ENCODE results near the gene ARID4B.

The ARID4B gene

GRCh38 chr1:235278915-235279292 is 49.1 kb downstream of the ARID4B start:
- Histone ChIP-seq H3K9me2 (replicated peaks; ENCODE audit: insufficient read depth, low read length) (no peaks in the 10 kb centered on the region), H2AFZ (ENCODE audit: low read depth, low read length, severe bottlenecking) (no peak overlapping the region), H3F3A (ENCODE audit: insufficient read depth) (peaks cover 16% of the 10 kb centered on the region; the same call in 1 of the 2 replicates), H3K79me2 (ENCODE audit: insufficient read depth, low read length) (peaks cover 95% of the 10 kb centered on the region), H3K36me3 (ENCODE audit: low read length) (no peaks in the 10 kb centered on the region), H4K20me1 (ENCODE audit: low read depth, low read length) (peaks cover 18% of the 10 kb centered on the region), H3K4me3 (ENCODE audit: insufficient read depth, low read length, poor library complexity, severe bottlenecking) (no peak overlapping the region), H3K9me3 (ENCODE audit: insufficient read depth, low read length) (no peaks in the 10 kb centered on the region), H3K27ac (ENCODE audit: low read depth, low read length) (no peak overlapping the region), H3K9ac (ENCODE audit: low read length) (no peak overlapping the region), H3K4me2 (ENCODE audit: low read depth, low read length, poor library complexity, severe bottlenecking) (no peak overlapping the region), H3K27me3 (ENCODE audit: low read length) (no peaks in the 10 kb centered on the region)
- no peak for TF ChIP-seq EZH2phosphoT487 (conservative IDR thresholded peaks at IDR 0.05; ENCODE audit: low read length)
- no peak for TF ChIP-seq CTCF (IDR thresholded peaks at IDR 0.05; ENCODE audit: insufficient read depth, low read length, poor library complexity, severe bottlenecking)

GRCh38 chr1:235278233-235278914 is 49.6 kb downstream of the ARID4B start:
- no peak overlapping the region for H3K9ac ChIP-seq (ENCODE audit: low read length)
- H4K20me1 ChIP-seq (ENCODE audit: low read depth, low read length): peaks cover 18% of the 10 kb centered on the region
- H2AFZ ChIP-seq (ENCODE audit: low read depth, low read length, severe bottlenecking): no peak overlapping the region
- no peak for TF ChIP-seq CTCF (IDR thresholded peaks at IDR 0.05; ENCODE audit: insufficient read depth, low read length, poor library complexity, severe bottlenecking)
- TF ChIP-seq EZH2phosphoT487 (conservative IDR thresholded peaks at IDR 0.05; ENCODE audit: low read length): no peak
- peaks cover 95% of the 10 kb centered on the region for H3K79me2 ChIP-seq (ENCODE audit: insufficient read depth, low read length)
- no peaks in the 10 kb centered on the region for H3K9me2 ChIP-seq (replicated peaks; ENCODE audit: insufficient read depth, low read length)
- no peak overlapping the region for H3K27ac ChIP-seq (ENCODE audit: low read depth, low read length)
- no peaks in the 10 kb centered on the region for H3K9me3 ChIP-seq (ENCODE audit: insufficient read depth, low read length)
- H3F3A ChIP-seq (ENCODE audit: insufficient read depth): peaks cover 16% of the 10 kb centered on the region; the same call in 1 of the 2 replicates
- no peaks in the 10 kb centered on the region for H3K27me3 ChIP-seq (ENCODE audit: low read length)
- no peak overlapping the region for H3K4me2 ChIP-seq (ENCODE audit: low read depth, low read length, poor library complexity, severe bottlenecking)
- no peaks in the 10 kb centered on the region for H3K36me3 ChIP-seq (ENCODE audit: low read length)
- no peak overlapping the region for H3K4me3 ChIP-seq (ENCODE audit: insufficient read depth, low read length, poor library complexity, severe bottlenecking)

- Histone ChIP-seq H3F3A (ENCODE audit: insufficient read depth) (peaks cover 16% of the 10 kb centered on the region), H4K20me1 (ENCODE audit: low read depth, low read length) (peaks cover 18% of the 10 kb centered on the region), H3K27ac (ENCODE audit: low read depth, low read length) (no peak overlapping the region), H3K79me2 (ENCODE audit: insufficient read depth, low read length) (peaks cover 96% of the 10 kb centered on the region), H3K4me2 (ENCODE audit: low read depth, low read length, poor library complexity, severe bottlenecking) (no peak overlapping the region), H3K27me3 (ENCODE audit: low read length) (no peaks in the 10 kb centered on the region), H3K4me3 (ENCODE audit: insufficient read depth, low read length, poor library complexity, severe bottlenecking) (no peak overlapping the region), H2AFZ (ENCODE audit: low read depth, low read length, severe bottlenecking) (no peak overlapping the region), H3K9me3 (ENCODE audit: insufficient read depth, low read length) (no peaks in the 10 kb centered on the region), H3K36me3 (ENCODE audit: low read length) (no peaks in the 10 kb centered on the region), H3K9ac (ENCODE audit: low read length) (no peak overlapping the region), H3K9me2 (replicated peaks; ENCODE audit: insufficient read depth, low read length) (no peaks in the 10 kb centered on the region)
- TF ChIP-seq EZH2phosphoT487 (conservative IDR thresholded peaks at IDR 0.05; ENCODE audit: low read length) (no peak), CTCF (IDR thresholded peaks at IDR 0.05; ENCODE audit: insufficient read depth, low read length, poor library complexity, severe bottlenecking) (no peak)
These were observed 50.3 kb downstream of the ARID4B start for GRCh38 chr1:235277709-235278108.
